SU-DHL-6 (cell line): Measurements from ENCODE around the gene WFDC12.

Source experiments
- H2AFZ ChIP-seq: fragments of 200-600 bp; sonication (generic); 2 replicates; pipeline ENCODE4 v1.6.1; 2014; ENCODE audit warnings: low read depth, mild to moderate bottlenecking, moderate library complexity, mixed read lengths, antibody characterized with exemption, low read length; ENCODE audit not compliant: severe bottlenecking
- H3F3A ChIP-seq: fragments of 200-600 bp; shearing (Covaris generic); 2 replicates; pipeline ENCODE4 v1.6.0; 2016; ENCODE audit warnings: antibody characterized with exemption, mild to moderate bottlenecking; ENCODE audit not compliant: insufficient read depth
- H3K27ac ChIP-seq: fragments of 200-600 bp; sonication (generic); 2 replicates; pipeline ENCODE4 v1.5.1; 2016; ENCODE audit warnings: low read depth, mild to moderate bottlenecking, low read length, moderate library complexity, mixed read lengths
- H3K27me3 ChIP-seq: fragments of 200-600 bp; sonication (generic), shearing (Covaris generic); 2 replicates; pipeline ENCODE4 v1.6.0; 2014; ENCODE audit warnings: mild to moderate bottlenecking, low read length
- H3K36me3 ChIP-seq: fragments of 200-600 bp; sonication (generic); 2 replicates; pipeline ENCODE4 v1.6.1; 2014; ENCODE audit warnings: mild to moderate bottlenecking, low read length, mixed read lengths
- H3K4me2 ChIP-seq: fragments of 300-600, 200-600 bp; shearing (Covaris generic), sonication (generic); 2 replicates; pipeline ENCODE4 v1.6.0; 2014; ENCODE audit warnings: low read length, low read depth, mild to moderate bottlenecking; ENCODE audit not compliant: poor library complexity, severe bottlenecking
- H3K4me3 ChIP-seq: fragments of 200-600 bp; sonication (generic); 2 replicates; pipeline ENCODE4 v1.5.1; 2014; ENCODE audit warnings: antibody characterized with exemption, low read length, mild to moderate bottlenecking, mixed read lengths; ENCODE audit not compliant: insufficient read depth, poor library complexity, severe bottlenecking
- H3K79me2 ChIP-seq: fragments of 200-600 bp; sonication (generic); 2 replicates; pipeline ENCODE4 v1.6.1; 2014; ENCODE audit warnings: mild to moderate bottlenecking, low read length, moderate library complexity; ENCODE audit not compliant: insufficient read depth
- H3K9ac ChIP-seq: fragments of 200-600 bp; sonication (generic); 2 replicates; pipeline ENCODE4 v1.7.0; 2014; ENCODE audit warnings: mild to moderate bottlenecking, low read length
- H3K9me2 ChIP-seq: fragments of 200-600 bp; sonication (generic); replicated peaks from 2 replicates; pipeline ENCODE4 v1.6.1; 2014; ENCODE audit warnings: low read length; ENCODE audit not compliant: insufficient read depth
- H3K9me3 ChIP-seq: fragments of 200-600 bp; sonication (generic); 2 replicates; pipeline ENCODE4 v1.6.1; 2014; ENCODE audit warnings: low read length, mixed read lengths; ENCODE audit not compliant: insufficient read depth
- H4K20me1 ChIP-seq: fragments of 200-600 bp; sonication (generic); 2 replicates; pipeline ENCODE4 v1.6.1; 2014; ENCODE audit warnings: low read depth, mild to moderate bottlenecking, antibody characterized with exemption, low read length, moderate library complexity, mixed read lengths
- EZH2phosphoT487 ChIP-seq: fragments of 200-600 bp; sonication (generic), shearing (Covaris generic); conservative IDR thresholded peaks from 2 replicates; pipeline ENCODE4 v1.6.1; 2018; ENCODE audit warnings: mild to moderate bottlenecking, antibody characterized with exemption, low read length, moderate library complexity, mixed read lengths
- TF ChIP-seq, protein P1 (sequence below): fragments of 200-600 bp; sonication (generic); IDR thresholded peaks from one replicate; pipeline ENCODE4 v1.5.1; 2017; ENCODE audit warnings: antibody characterized with exemption, mild to moderate bottlenecking, low read length, moderate library complexity; ENCODE audit not compliant: insufficient read depth, poor library complexity, severe bottlenecking

The WFDC12 gene

DNA sequence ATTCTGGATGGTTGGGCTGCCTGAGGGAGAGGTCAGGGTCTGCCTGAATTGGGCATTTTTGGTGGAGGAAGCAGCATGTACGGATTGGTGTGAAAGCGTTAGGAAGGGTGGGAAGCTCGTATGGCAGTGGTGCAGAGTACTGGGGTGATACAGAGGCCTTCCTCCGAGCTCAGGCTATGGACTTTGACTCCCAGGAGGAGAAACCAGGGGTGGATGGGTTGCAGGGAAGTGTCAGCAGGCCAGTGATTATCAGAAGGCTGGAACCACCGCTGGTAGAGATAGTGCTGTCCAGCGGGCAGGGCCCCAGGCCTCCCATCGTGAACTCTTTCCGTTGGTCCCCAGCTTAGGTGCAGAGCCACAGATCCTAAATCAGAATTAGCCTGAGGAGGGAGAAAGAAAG is 14.6 kb downstream of the WFDC12 start:
- no peak overlapping the region for H3K9ac ChIP-seq
- H3K79me2 ChIP-seq = no peaks in the 10 kb centered on the region
- no peak overlapping the region for H3K27ac ChIP-seq
- H3K4me2 ChIP-seq = no peak overlapping the region
- H3K9me3 ChIP-seq = no peaks in the 10 kb centered on the region
- H3K9me2 ChIP-seq = no peaks in the 10 kb centered on the region
- no peaks in the 10 kb centered on the region for H4K20me1 ChIP-seq
- no peaks in the 10 kb centered on the region for H3K27me3 ChIP-seq
- no peaks in the 10 kb centered on the region for H3K36me3 ChIP-seq
- no peak for TF ChIP-seq EZH2phosphoT487
- TF ChIP-seq, protein P1, sequence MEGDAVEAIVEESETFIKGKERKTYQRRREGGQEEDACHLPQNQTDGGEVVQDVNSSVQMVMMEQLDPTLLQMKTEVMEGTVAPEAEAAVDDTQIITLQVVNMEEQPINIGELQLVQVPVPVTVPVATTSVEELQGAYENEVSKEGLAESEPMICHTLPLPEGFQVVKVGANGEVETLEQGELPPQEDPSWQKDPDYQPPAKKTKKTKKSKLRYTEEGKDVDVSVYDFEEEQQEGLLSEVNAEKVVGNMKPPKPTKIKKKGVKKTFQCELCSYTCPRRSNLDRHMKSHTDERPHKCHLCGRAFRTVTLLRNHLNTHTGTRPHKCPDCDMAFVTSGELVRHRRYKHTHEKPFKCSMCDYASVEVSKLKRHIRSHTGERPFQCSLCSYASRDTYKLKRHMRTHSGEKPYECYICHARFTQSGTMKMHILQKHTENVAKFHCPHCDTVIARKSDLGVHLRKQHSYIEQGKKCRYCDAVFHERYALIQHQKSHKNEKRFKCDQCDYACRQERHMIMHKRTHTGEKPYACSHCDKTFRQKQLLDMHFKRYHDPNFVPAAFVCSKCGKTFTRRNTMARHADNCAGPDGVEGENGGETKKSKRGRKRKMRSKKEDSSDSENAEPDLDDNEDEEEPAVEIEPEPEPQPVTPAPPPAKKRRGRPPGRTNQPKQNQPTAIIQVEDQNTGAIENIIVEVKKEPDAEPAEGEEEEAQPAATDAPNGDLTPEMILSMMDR = no peak
- H2AFZ ChIP-seq = no peak overlapping the region
- no peaks in the 10 kb centered on the region for H3F3A ChIP-seq
- no peak overlapping the region for H3K4me3 ChIP-seq

- H3K9me3 ChIP-seq = no peaks in the 10 kb centered on the region
- TF ChIP-seq, protein P1 = no peak
- TF ChIP-seq EZH2phosphoT487 = no peak
- H3K79me2 ChIP-seq = no peaks in the 10 kb centered on the region
- no peak overlapping the region for H3K4me3 ChIP-seq
- no peak overlapping the region for H2AFZ ChIP-seq
- H3K36me3 ChIP-seq = no peaks in the 10 kb centered on the region
- no peaks in the 10 kb centered on the region for H3F3A ChIP-seq
- H3K27ac ChIP-seq = no peak overlapping the region
- H3K4me2 ChIP-seq = no peak overlapping the region
- no peak overlapping the region for H3K9ac ChIP-seq
- no peaks in the 10 kb centered on the region for H3K27me3 ChIP-seq
- no peaks in the 10 kb centered on the region for H3K9me2 ChIP-seq
- no peaks in the 10 kb centered on the region for H4K20me1 ChIP-seq
Measured at GRCh38 chr20:45105317-45105716, 18.9 kb downstream of the WFDC12 start.

GRCh38 chr20:45104786-45105185 is 19.5 kb downstream of the WFDC12 start:
- H3K4me2 ChIP-seq = no peak overlapping the region
- no peak overlapping the region for H3K9ac ChIP-seq
- H3K27me3 ChIP-seq = no peaks in the 10 kb centered on the region
- no peaks in the 10 kb centered on the region for H3K9me2 ChIP-seq
- no peaks in the 10 kb centered on the region for H4K20me1 ChIP-seq
- H3K4me3 ChIP-seq = no peak overlapping the region
- H2AFZ ChIP-seq = no peak overlapping the region
- no peaks in the 10 kb centered on the region for H3K79me2 ChIP-seq
- no peaks in the 10 kb centered on the region for H3K36me3 ChIP-seq
- no peaks in the 10 kb centered on the region for H3K9me3 ChIP-seq
- H3K27ac ChIP-seq = no peak overlapping the region
- TF ChIP-seq, protein P1 = no peak
- H3F3A ChIP-seq = no peaks in the 10 kb centered on the region

DNA sequence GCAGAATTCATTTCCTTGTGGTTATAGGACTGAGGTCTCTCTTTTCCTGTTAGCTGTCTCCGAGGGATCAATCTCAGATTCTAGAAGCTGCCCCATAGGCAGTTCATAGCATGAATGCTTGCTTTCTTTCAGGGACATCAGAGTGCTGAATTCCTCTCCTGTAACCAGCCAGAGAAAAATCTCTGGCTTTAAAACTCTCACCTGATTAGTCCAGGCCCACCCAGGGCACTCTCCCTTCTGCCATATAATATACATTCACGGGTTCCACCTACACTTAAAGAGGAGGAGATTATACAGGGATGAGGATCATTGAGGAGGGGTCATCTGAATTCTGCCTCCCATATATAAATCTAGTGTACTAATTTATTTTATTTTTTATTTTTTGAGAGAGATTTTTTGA is 21.2 kb downstream of the WFDC12 start:
- Histone ChIP-seq H3K27ac (no peak overlapping the region), H3K9me3 (no peaks in the 10 kb centered on the region), H3F3A (no peaks in the 10 kb centered on the region), H3K79me2 (no peaks in the 10 kb centered on the region), H4K20me1 (no peaks in the 10 kb centered on the region), H3K4me2 (no peak overlapping the region), H3K9ac (no peak overlapping the region), H3K27me3 (no peaks in the 10 kb centered on the region), H3K36me3 (no peaks in the 10 kb centered on the region), H3K4me3 (no peak overlapping the region), H2AFZ (no peak overlapping the region), H3K9me2 (no peaks in the 10 kb centered on the region)
- TF ChIP-seq, protein P1 = no peak
- TF ChIP-seq EZH2phosphoT487 = no peak
